Trophoblast cell (in vitro differentiated cells and primary cell): Measurements from ENCODE around the gene SERF2.
"Not testable (repeated sequence)": the region's sequence is repeated elsewhere in the genome, so short reads cannot be mapped to it uniquely, and the experiment has no call there.

Experiments used
- DNase-seq, 2 donors: peaks; one replicate each; pipeline ENCODE4 v3.0.0-alpha.2; 2016
- H2AFZ ChIP-seq: 2 replicates; pipeline ENCODE4 v1.6.1; 2013; ENCODE audit warnings: low read length, moderate library complexity, mild to moderate bottlenecking; ENCODE audit not compliant: insufficient read depth, poor library complexity
- H2AK5ac ChIP-seq: 2 replicates; pipeline ENCODE4 v1.6.1; 2013; ENCODE audit warnings: mild to moderate bottlenecking, low read length
- H2BK120ac ChIP-seq: 2 replicates; pipeline ENCODE4 v1.6.1; 2013; ENCODE audit warnings: low read length, mild to moderate bottlenecking, moderate library complexity; ENCODE audit not compliant: insufficient read depth, poor library complexity
- H2BK12ac ChIP-seq: 2 replicates; pipeline ENCODE4 v1.6.1; 2013; ENCODE audit warnings: mild to moderate bottlenecking, low read length, moderate library complexity
- H2BK5ac ChIP-seq: 2 replicates; pipeline ENCODE4 v1.6.1; 2013; ENCODE audit warnings: low read length, low read depth, moderate library complexity, mild to moderate bottlenecking; ENCODE audit not compliant: poor library complexity
- H3K14ac ChIP-seq: 2 replicates; pipeline ENCODE4 v1.6.1; 2013; ENCODE audit warnings: mild to moderate bottlenecking, low read length
- H3K18ac ChIP-seq: 2 replicates; pipeline ENCODE4 v1.6.1; 2013; ENCODE audit warnings: mild to moderate bottlenecking, low read length
- H3K23ac ChIP-seq: 2 replicates; pipeline ENCODE4 v1.6.1; 2013; ENCODE audit warnings: low read length
- H3K27ac ChIP-seq: 2 replicates; pipeline ENCODE4 v1.5.1; 2013; ENCODE audit warnings: low read depth, mild to moderate bottlenecking, inconsistent platforms, low read length, moderate library complexity
- H3K27me3 ChIP-seq: 2 replicates; pipeline ENCODE4 v1.6.1; 2013; ENCODE audit warnings: inconsistent platforms, mild to moderate bottlenecking, low read length, moderate library complexity; ENCODE audit not compliant: insufficient read depth
- H3K36me3 ChIP-seq, 2 experiments: 1 replicate in 1 of 2; 2 replicates in 1 of 2; pipeline ENCODE4 v1.6.1; 2013; ENCODE audit warnings: low read length in 2 of 2, mild to moderate bottlenecking in 2 of 2, moderate library complexity in 1 of 2; ENCODE audit not compliant: insufficient read depth in 2 of 2, control insufficient read depth in 1 of 2
- H3K4ac ChIP-seq: 2 replicates; pipeline ENCODE4 v1.6.1; 2013; ENCODE audit warnings: low read depth, mild to moderate bottlenecking, low read length, moderate library complexity
- H3K4me1 ChIP-seq, 2 experiments: 1 replicate in 1 of 2; 2 replicates in 1 of 2; pipeline ENCODE4 v1.6.1; 2013; ENCODE audit warnings: low read length in 2 of 2, mild to moderate bottlenecking in 2 of 2, moderate library complexity in 1 of 2; ENCODE audit not compliant: insufficient read depth in 2 of 2, control insufficient read depth in 1 of 2
- H3K4me2 ChIP-seq: 2 replicates; pipeline ENCODE4 v1.6.1; 2013; ENCODE audit warnings: inconsistent platforms, mild to moderate bottlenecking, low read length, moderate library complexity
- H3K4me3 ChIP-seq: 2 replicates; pipeline ENCODE4 v1.5.1; 2013; ENCODE audit warnings: mild to moderate bottlenecking, low read depth, low read length, inconsistent platforms
- H3K79me1 ChIP-seq: one replicate; pipeline ENCODE4 v1.6.1; 2013; ENCODE audit warnings: low read length
- H3K79me2 ChIP-seq: 2 replicates; pipeline ENCODE4 v1.6.1; 2013; ENCODE audit warnings: low read length, mild to moderate bottlenecking; ENCODE audit not compliant: control insufficient read depth, insufficient read depth, poor library complexity
- H3K9ac ChIP-seq: 2 replicates; pipeline ENCODE4 v1.6.1; 2013; ENCODE audit warnings: mild to moderate bottlenecking, low read length
- H3K9me3 ChIP-seq: 2 replicates; pipeline ENCODE4 v1.6.1; 2013; ENCODE audit warnings: low read depth, mild to moderate bottlenecking, control low read depth, inconsistent platforms, low read length; ENCODE audit not compliant: insufficient read depth
- H4K12ac ChIP-seq: 2 replicates; pipeline ENCODE4 v1.6.1; 2013; ENCODE audit warnings: low read depth, mild to moderate bottlenecking, low read length, moderate library complexity
- H4K8ac ChIP-seq: 2 replicates; pipeline ENCODE4 v1.6.1; 2013; ENCODE audit warnings: low read depth, mild to moderate bottlenecking, low read length, moderate library complexity
- H4K91ac ChIP-seq: one replicate; pipeline ENCODE4 v1.6.1; 2013; ENCODE audit warnings: low read depth, mild to moderate bottlenecking, low read length, moderate library complexity
- WGBS: extraction: QIAGEN DNeasy Blood & Tissue Kit; methylation state at CpG from one replicate; pipeline ENCODE4 v1.1.7; 2013; ENCODE audit warnings: missing lambda C conversion rate; ENCODE audit not compliant: insufficient read length, insufficient coverage; ENCODE audit errors: extremely low coverage; 5-methylcytosine and 5-hydroxymethylcytosine counted together

Gene SERF2

DNA sequence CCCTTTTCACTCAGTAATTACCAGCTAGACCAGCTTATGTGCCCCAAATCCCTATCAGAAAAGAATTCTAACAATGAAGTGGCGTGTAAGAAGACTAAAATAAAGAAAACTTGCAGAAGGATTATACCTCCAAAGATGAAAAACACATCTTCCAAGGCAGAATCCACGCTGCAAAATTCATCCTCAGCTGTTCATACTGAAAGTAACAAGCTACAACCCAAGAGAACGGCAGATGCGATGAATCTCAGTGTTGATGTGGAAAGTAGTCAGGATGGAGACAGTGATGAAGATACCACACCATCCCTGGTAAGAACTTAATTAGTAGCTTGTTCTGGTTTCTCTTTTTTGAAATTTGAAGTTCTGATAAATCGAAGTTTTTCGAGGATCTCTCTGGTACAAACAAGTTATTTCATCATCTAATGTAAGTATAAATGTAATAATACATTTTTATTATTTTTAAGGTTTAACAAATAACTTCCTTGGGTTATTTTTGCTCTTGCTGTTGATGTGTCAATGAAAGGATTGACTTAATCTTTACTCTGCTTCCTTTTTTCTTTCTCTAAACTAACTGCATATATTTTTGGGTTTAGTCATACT, 36.0 kb downstream of the SERF2 start:
- Histone ChIP-seq H3K9me3 (no peaks in the 10 kb centered on the region), H3K4me1 (peaks cover 5 to 9% of the 10 kb centered on the region in 2 experiments), H3K27me3 (no peaks in the 10 kb centered on the region), H3K4ac (no peak overlapping the region), H4K12ac (no peak overlapping the region), H3K79me2 (peaks cover 5% of the 10 kb centered on the region), H4K8ac (no peak overlapping the region), H3K4me3 (no peak overlapping the region), H2BK5ac (no peak overlapping the region), H4K91ac (no peak overlapping the region), H3K4me2 (no peak overlapping the region), H3K23ac (no peak overlapping the region), H3K14ac (no peak overlapping the region), H3K9ac (no peak overlapping the region), H3K79me1 (peaks cover 9% of the 10 kb centered on the region), H2AK5ac (no peak overlapping the region), H2AFZ (no peak overlapping the region), H2BK12ac (no peak overlapping the region), H3K36me3 (peaks cover 3 to 4% of the 10 kb centered on the region in 2 experiments), H2BK120ac (no peak overlapping the region), H3K27ac (no peak overlapping the region), H3K18ac (no peak overlapping the region)
- WGBS: no CpG with 5 or more reads among the region's 6 CpGs
- DNase-seq: no peak

DNA sequence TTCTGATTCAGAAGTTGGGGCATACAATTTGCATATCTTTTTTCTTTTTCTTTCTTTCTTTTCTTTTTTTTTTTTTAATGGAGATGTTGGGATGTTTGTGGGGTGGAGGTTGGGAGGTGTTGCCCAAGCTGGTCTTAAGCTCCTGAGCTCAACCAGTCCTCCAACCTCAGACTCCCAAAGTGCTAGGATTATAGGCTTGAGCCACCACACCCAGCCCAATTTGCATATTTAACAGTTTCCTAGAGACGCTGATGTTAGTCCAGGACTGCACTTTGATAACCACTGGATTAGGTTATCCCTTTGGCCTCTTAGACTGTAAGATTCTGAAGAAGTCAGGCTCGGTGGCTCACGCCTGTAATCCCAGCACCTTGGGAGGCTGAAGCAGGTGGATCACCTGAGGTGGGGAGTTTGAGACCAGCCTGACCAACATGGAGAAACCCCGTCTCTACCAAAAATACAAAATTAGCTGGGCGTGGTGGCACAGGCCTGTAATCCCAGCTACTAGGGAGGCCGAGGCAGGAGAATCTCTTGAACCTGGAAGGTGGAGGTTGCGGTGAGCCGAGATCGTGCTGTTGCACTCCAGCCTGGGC, 37.9 kb downstream of the SERF2 start:
- H3K4me1 ChIP-seq, H3K9me3 ChIP-seq, H3K4me2 ChIP-seq, H4K91ac ChIP-seq, H2BK120ac ChIP-seq, H3K4ac ChIP-seq, H3K79me2 ChIP-seq, H3K79me1 ChIP-seq, H3K18ac ChIP-seq, H4K12ac ChIP-seq, DNase-seq, H2AK5ac ChIP-seq, H3K27me3 ChIP-seq, H3K27ac ChIP-seq, H2BK12ac ChIP-seq, H3K14ac ChIP-seq, H3K23ac ChIP-seq, H4K8ac ChIP-seq, H3K36me3 ChIP-seq, H2BK5ac ChIP-seq, H3K4me3 ChIP-seq, H2AFZ ChIP-seq, H3K9ac ChIP-seq: not testable (repeated sequence)
- no CpG with 5 or more reads among the region's 9 CpGs for WGBS

DNA sequence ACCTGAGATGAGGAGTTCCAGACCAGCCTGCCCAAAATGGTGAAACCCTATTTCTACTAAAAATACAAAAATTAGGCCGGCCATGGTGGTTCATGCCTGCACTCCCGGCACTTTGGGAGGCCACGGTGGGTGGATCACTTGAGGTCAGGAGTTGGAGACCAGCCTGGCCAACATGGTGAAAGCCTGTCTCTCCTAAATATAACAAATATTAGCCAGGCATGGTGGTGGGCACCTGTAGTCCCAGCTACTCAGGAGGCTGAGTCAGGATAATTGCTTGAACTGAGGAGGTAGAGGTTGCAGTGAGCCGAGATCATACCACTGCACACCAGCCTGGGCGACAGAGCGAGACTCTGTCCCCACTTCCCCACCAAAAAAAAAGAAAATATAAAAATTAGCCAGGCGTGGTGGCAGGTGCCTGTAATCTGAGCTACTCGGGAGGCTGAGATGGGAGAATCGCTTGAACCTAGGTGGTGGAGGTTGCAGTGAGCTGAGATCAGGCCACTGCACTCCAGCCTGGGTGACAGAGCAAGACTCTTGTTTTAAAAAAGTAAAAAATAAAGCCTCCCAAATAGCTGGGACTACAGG, 38.7 kb downstream of the SERF2 start:
- not testable (repeated sequence) for H3K4me3 ChIP-seq, H2BK120ac ChIP-seq, H3K23ac ChIP-seq, H4K8ac ChIP-seq, DNase-seq, H3K27ac ChIP-seq, H3K4ac ChIP-seq, H4K12ac ChIP-seq, H3K14ac ChIP-seq, H2AK5ac ChIP-seq, H2BK12ac ChIP-seq, H3K4me2 ChIP-seq, H2AFZ ChIP-seq, H3K79me2 ChIP-seq, H3K18ac ChIP-seq, H3K9me3 ChIP-seq, H4K91ac ChIP-seq, H3K79me1 ChIP-seq, H3K4me1 ChIP-seq, H3K36me3 ChIP-seq, H3K27me3 ChIP-seq, H2BK5ac ChIP-seq, H3K9ac ChIP-seq
- no CpG with 5 or more reads among the region's 9 CpGs for WGBS

DNA sequence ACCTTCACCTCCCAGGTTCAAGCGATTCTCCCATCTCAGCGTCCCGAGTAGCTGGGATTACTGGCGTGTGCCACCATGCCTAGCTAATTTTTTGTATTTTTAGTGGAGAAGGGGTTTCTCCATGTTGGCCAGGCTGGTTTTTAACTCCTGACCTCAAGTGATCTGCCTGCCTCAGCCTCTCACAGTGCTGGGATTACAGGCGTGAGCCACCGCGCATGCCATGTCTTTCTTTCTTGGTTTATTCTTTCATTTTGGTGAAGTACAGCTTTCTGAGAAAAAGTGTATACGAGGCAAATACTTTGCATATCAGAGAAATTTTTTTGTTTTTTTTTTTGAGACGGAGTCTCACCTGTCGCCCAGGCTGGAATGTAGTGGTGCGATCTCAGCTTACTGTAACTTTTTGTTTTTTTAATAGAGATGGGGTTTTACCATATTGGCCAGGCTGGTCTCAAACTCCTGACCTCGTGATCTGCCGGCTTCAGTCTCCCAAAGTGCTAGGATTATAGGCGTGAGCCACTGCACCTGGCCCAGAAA, 39.5 kb downstream of the SERF2 start:
- no CpG with 5 or more reads among the region's 14 CpGs for WGBS

More for the DNA sequence above, 39.5 kb downstream of the SERF2 start:
- H2BK120ac ChIP-seq, H3K9me3 ChIP-seq, H3K23ac ChIP-seq, H4K91ac ChIP-seq, H2BK5ac ChIP-seq, H3K27me3 ChIP-seq, H2AK5ac ChIP-seq, H3K4me1 ChIP-seq, H3K18ac ChIP-seq, H3K4me3 ChIP-seq, H3K79me2 ChIP-seq, H3K9ac ChIP-seq, H3K27ac ChIP-seq, H3K4ac ChIP-seq, H3K4me2 ChIP-seq, H4K8ac ChIP-seq, H4K12ac ChIP-seq, H3K36me3 ChIP-seq, H3K14ac ChIP-seq, H2BK12ac ChIP-seq, H2AFZ ChIP-seq, H3K79me1 ChIP-seq: not testable (repeated sequence)
- DNase-seq: peak in 1 of 2 donors; percentile 59
